Measurements from ENCODE around the gene NCOA7.

DNA sequence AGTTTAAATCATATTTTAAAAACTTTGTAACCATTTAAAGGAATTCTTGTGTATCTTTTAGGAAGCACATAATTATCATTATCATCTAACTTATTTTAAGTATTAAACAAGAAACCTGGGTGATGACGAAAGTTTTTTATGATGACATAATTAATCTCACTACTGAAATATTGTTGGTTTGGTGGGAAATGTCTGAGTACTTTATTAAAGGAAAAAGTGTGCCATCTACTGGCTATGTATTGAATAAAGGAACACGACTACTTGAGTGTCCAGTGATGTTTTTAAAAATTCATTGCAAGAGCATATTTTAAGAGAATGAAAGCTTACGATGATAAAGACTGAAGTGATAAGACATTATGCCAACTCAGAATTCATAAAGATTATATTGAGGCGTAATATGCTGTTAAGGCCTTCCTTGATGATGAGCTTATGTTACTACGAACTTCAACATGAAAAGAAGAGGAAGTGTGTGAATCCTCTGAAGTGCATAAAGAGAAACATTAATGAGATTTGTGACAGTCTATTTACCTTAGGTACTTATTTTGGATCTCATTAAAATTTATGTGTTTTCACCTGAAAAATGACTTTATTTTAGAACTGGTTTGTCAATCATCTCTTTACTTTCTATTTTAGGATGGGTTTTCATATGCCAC lies 183.6 kb downstream of the NCOA7 start:
- TF ChIP-seq CTCF (IDR thresholded peaks at IDR 0.05; ENCODE audit: low read depth, low read length, poor library complexity, severe bottlenecking): peak; percentile 69
- no peak for TF ChIP-seq EZH2phosphoT487 (IDR thresholded peaks at IDR 0.05; ENCODE audit: borderline replicate concordance, low read length)
